Measurements from ENCODE around the gene PARP16. TPM values are rescaled to one million over a fixed set of nuclear protein-coding genes. Genes with fewer than 3 reads are reported as not detected.
A peak's percentile ranks its signal among the peaks of the same experiment; 100 is the strongest.

Gene PARP16
- polyA plus RNA-seq, 5 donors = 18.2 to 21.6 (median 19.8) TPM

DNA sequence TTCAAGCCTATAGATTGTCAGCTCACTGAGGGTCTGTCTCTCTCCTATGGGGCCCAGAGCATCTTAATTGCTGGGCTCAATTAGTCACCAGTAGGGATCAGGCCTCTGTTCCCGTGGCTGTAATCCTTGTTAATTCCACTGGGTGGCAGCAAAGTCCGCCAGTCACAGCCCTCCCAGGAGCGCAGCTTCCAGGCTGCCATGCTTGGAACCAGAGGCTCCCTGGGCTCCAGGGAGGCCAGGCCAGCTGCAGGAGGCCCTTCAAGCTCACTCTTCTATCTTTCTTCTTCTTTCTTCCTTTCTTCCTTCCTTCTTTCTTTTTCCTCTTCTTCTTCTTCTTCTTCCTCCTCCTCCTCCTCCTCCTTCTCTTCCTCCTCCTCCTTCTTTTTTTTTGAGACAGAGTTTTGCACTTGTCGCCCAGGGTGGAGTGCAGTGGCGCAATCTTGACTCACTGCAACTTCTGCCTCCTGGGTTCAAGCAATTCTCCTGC is 32.2 kb upstream of the PARP16 start:
- DNase-seq = peak; percentile 62 to 80

DNA sequence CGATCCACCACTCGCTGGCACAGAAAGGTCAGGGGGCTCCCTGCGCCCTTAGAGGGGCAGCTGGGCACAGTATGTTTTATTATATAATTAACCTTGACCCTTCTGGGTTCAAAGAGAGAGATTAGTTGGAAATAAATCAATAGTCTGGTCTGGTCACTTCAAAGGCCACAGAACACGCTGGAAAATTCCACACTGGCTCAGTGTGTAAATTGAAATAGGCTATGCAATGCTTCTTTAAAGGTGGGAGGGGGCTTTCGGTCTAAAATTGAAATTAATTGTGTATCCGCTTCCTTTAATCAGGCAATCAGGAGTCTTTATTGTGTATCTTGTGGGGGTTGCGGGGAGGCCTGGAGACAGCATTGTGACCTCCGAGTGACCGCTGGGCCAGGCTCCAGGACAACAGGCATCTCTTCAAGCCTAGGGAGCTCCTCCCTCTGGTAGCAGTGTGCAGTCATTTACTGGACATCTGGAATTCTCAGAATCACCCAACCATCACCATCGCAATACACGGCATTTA is 25.8 kb upstream of the PARP16 start:
- peak; percentile 53 to 60 for DNase-seq

DNA sequence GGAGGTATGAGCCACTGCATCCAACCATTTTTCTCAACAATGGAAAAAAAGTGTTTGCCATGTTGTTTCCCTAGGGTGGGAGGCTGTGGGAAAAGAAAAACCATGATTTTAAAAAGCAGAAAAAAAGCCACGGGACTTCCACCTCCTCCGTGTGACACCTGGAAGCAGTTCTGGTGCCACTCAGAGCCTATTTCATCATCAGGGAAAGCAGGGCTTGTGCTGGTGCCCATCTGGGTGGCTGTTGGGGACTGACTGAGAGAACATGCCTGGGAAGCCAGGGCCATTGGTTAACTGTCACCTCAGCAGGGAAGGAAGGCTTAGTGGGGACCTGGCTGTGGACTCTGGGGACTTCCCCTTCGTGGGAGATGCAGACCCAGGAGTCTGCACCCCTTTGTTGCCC is 25.1 kb upstream of the PARP16 start:
- no peak for DNase-seq

DNA sequence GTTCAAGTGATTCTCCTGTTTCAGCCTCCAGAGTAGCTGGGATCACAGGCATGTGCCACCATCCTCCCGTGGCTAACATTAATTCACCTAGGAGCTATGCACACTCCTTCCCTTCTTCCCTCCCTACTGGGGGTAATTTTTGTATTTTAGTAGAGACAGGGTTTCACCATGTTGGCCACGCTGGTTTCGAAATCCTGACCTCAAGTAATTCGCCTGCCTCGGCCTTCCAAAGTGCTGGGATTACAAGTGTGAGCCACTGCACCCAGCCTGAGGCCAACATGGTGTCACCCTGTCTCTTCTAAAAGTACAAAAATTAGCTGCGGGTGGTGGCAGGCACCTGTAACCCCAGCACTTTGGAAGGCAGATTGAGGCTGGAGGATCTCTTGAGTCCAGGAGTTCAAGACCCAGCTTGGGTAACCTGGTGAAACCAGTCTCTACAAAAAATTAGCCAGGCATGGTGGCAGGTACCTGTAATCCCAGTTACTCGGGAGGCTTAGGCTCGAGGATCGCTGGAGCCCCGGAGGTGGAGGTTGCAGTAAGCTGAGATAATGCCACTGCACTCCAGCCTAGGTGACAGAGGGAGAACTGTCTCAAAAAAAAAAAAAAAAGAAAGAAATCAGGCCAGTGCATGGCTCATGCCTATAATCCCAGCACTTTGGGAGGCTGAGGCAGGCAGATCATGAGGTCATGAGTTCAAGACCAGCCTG is 23.9 kb upstream of the PARP16 start:
- DNase-seq = no peak

DNA sequence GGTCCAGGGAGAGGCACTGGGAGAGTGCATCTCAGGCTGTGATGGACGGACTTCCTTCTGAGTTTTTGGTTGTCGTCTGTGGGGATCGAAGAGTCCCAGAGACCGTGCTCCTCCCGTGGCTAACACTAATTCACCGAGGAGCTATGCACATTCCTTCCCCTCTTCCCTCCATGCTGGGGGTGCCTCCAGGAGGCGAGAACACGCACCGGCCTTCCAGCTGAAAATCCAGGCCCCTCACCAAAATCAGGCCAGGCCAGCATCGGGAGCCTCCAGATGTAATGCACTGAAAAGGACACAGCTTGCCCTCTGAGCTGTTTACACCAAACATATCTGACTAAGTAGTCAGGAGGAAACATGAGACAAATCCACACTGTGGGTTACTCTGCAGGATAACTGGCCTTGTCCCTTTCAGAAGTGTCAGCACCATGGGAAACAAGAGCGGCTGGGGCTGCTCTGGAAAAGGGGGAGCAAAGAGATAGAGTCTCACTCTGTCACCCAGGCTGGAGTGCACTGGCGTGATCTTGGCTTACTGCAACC is 23.3 kb upstream of the PARP16 start:
- no peak for DNase-seq

DNA sequence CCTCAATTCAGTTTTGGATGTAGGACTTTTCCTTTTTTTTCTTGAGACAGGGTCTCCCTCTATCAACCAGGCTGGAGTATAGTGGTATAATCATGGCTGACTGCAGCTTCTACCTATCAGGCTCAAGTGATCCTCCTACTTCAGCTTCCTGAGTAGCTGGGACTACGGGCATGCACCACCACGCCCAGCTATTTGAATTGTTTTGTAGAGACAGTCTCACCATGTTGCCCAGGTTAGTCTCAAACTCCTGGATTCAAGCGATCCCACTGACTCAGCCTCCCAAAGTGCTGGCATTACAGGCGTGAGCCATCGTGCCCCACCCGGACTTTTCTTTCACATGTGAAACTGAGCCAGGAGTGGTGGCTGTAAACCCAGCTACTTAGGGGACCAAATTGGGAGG is 21.3 kb upstream of the PARP16 start:
- no peak for DNase-seq

DNA sequence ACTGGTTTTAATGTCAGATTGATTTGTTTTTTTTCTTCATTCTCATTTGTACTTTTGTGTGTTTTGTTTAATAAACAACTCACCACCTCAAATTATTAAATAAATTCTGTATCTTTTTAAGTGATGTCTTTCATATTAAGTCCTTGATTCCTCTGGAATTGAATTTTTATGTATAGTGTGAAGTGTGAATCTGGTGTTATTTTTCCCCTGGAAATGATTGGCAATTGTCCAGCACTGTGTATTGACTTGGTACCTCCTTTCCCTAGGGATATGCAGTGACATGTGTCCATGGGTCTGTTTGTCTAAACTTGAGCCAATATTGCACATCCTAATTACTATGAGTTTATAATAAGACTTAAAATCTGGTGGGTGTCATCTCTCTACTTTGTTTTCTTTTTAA is 19.9 kb upstream of the PARP16 start:
- DNase-seq = no peak

DNA sequence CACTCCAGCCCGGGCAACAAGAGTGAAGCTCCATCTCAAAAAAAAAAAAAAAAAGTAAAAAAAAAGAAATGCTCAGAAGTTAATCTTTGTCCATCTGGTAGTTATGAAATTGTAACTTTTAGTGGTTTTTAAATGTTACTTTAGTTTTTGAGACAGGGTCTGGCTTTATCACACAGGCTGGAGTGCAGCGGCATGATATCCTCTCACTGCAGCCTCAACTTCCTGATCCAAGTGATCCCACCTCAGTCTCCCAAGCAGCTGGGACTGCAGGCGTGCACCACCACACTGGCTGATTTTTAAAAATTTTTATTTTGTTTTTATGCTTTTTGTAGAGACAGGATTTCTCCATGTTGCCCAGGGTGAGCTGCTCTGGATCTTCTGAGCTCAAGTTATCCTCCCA is 19.1 kb upstream of the PARP16 start:
- DNase-seq = no peak

DNA sequence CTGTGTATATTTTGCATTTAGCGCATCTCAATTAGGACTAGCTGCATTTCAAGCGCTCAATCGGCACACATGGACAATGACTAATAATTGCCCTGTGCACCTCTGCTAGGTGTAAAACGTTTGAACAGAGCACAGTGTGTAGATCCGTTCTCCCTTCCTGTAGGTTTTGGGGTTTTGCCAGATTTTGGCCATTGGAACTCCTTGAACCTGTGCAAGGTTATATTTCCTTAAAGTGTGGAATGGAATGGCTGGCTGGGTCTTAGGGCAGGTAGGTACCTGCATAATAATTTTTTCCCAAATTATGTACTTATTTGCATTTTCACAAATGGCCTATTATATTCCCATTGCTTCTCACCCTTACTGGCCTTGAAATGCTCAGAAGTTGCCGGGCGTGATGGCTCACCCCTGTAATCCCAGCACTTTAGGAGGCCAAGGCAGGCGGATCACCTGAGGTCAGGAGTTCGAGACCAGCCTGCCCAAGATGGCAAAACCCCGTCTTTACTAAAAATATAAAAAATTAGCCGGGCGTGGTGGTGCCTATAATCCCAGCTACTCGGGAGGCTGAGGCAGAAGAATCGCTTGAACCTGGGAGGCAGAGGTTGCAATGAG is 18.6 kb upstream of the PARP16 start:
- no peak for DNase-seq

DNA sequence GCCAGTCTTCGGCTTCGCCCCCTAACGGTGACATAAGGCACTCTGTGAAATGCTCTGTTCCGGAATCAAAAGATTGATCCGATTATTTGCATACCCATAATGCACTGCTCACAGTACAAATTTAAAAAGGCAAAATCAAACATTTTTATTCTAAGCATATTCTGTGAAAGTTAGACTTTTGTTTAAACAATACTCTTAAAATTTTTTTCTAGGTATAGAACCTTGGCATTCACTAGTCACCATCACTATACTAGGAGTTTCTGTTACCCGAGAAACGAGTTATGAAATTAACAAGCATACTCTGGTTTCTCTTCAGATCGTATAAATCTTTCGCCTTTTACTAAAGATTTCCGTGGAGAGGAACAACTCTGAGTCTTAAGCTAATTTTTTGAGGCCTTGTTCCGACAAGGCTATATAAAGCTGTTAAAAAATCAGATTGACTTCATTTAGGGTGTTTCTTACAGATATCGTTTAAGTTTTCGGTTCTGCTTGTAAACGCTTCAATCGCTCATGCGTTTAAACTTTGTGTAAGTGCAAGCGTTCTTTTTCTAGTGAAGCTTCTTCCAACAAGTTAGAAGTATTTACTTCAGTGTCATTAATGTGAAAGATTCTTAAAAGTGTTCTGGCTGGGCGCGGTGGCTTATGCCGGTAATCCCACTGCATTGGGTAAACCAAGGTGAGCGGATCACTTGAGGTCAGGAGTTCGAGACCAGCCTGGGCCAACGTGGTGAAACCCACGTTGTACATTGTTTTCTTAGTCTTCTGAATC is 17.9 kb upstream of the PARP16 start, which contains the start of gene RNU5B-1:
Gene RNU5B-1, plus strand, starts transcription at position 297 of the 769 bp plus-strand sequence.
- DNase-seq = peak; percentile 84 to 93

DNA sequence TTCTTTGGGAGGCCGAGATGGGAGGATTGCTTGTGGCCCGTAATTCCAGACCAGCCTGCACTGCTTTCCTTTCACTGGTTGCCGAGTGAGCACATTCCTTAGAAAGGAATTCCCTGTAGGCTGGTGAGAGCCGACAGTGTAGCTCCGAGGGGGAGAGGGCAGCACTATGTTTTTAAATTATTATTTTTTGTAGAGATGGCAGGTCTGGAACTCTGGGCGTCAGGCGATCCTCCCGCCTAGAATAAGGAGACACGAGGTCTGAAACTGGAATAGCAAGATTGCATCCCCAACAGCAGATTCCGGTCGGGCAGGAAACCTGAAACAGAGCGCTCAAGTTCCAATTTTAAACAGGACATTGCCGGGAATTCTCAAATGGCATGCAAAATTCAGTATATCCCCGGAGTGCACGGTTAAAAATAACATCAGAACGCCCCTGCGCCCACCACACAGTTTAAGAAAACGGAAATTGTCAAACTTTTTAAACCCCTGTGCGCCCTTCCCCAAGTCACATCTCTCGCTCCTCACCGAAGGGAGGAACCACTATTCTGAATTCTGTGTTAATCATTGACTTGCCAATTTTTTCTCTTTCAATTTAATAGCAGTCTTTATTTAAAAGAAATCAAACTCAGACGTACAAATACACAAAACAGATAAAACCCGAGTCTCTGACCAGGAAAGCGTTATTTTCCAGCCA is 17.2 kb upstream of the PARP16 start:
- DNase-seq = peak; percentile 72 to 73

DNA sequence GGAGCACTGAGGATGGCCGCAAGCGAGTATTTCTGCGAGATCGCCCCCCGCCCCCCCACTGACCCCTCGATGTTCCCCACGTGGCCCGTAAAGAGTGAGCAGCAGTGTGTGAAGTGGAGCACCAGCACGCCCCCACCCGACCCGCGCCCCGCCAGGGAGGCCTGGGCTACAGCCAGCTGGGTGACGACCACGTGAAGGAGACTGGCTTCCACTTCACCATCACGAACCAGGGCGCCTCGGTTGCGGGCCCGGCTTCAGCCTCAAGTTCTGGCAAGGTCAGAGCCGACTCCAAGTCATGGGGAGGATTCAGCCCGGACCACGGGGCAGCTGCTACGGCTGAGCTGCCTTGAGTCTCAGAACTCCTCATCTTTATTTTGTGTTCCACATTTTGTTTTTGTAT is 15.4 kb upstream of the PARP16 start:
- DNase-seq = no peak

DNA sequence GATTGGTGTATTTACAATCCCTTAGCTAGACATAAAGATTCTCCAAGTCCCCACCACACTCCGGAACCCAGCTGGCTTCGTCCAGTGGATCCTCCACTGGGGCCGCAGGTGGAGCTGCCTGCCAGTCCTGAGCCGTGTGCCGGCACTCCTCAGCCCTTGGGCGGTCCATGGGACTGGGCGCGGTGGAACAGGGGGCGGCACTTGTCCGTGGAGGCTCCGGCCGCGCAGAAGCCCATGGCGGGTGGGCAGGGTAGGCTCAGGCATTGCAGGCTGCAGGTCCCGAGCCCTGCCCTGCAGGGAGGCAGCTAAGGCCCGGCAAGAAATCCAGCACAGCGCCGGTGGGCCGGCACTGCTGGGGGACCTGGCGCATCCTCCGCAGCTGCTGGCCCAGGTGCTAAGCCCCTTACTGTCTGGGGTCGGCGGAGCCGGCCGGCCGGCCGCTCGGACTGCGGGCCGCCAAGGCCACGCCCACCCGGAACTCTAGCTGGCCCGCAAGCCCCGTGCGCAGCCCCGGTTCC is 14.3 kb upstream of the PARP16 start:
- DNase-seq = no peak

DNA sequence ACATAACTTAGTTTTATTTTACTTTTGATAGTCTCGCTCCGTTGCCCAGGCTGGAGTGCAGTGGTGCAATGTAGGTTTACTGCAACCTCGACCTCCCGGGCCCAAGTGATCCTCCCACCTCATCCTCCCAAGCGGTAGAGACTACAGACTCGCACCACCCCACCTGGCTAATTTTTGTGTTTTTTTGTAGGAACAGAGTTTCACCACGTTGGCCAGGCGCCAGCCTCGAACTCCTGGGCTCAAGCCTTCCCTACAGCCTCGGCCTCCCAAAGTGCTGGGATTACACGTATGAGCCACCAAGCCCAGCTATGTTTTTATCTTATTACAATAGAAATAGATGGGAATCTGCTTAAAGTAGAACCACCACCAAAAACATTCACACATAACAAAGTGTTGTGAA is 12.0 kb upstream of the PARP16 start:
- DNase-seq = no peak

DNA sequence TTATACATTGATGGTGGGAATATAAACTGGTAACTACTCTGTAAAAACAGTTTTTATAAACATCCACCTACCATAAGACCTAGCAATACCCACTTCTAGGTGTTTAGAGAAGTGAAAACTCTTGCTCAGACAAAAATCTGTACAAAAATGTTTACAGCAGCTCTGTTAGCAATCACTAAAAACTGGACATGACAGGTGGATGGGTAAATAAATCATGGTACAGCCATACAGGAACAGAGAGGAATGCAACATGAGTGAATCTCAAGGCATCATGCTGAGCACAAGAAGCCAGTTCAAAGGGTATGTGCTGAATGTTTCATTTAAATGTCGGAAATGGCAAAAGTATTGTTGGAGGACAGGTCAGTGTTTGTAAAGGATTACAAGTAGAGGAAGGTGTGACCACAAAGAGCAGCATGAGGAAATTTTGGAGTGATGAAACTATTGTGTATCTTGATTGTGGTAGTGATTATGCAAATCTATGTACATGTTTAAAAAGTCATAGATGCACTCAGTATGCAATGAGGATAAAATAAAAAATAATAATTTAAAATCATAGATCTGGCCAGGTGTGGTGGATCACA is 6.3 kb upstream of the PARP16 start:
- DNase-seq = no peak

DNA sequence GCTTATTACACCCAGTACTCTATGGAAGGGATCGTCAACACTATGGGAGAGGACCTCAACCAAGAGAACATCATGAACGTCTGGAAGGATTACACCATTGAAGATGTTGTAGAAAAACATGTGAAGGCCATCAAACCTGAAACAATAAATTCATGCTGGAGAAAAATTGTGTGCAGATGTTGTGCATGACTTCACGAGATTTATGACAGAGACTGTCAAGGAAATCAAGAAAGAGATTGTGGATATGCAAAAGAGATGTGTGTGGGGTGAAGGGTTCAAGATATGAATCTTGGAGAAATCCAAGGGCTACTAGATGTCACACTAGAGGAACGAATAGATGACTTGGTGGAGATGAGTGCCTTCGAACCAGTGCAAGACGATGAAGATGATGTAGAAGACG is 3.5 kb upstream of the PARP16 start:
- DNase-seq = no peak

DNA sequence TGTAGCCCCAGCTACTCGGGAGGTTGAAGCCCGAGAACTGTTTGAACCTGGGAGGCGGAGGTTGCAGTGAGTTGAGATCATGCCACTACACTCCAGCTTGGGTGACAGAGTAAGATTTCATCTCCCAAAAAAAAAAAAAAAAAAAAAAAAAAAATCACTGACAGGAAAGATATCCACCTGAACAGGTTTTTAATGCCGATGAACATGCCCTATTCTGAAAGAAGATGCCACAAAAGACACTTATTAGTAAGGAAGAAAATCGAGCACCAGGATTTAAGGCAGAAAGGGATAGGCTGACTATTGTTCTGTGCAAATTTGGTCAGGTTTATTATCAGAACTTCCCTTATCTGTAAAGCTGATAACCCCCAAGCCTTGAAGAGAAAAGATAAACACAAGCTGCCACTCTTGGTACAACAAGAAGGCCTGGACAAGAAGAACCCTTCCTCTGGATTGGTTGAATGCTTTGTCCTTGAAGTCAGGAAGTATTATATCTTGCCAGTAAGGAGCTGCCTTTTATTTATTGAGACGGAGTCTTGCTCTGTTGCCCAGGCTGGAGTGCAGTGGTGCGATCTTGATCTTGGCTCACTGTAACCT is 2.7 kb upstream of the PARP16 start:
- DNase-seq = no peak

DNA sequence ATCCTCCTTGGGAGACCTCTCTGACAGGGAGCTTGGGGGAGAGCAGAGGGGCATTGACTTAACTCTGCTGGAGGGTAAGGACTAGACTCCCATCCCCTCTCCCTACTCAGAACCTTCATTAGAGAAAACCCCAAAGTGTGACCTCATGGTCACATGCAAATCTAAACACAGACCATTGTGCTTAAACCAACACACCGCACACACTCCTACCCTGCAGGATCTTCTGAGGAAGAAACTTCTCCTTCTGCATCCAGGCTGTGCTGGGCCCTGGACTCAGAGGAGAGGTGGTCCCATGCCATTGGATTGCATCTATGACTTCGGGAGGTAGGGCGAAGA is 805 bp upstream of the PARP16 start:
- DNase-seq = no peak

DNA sequence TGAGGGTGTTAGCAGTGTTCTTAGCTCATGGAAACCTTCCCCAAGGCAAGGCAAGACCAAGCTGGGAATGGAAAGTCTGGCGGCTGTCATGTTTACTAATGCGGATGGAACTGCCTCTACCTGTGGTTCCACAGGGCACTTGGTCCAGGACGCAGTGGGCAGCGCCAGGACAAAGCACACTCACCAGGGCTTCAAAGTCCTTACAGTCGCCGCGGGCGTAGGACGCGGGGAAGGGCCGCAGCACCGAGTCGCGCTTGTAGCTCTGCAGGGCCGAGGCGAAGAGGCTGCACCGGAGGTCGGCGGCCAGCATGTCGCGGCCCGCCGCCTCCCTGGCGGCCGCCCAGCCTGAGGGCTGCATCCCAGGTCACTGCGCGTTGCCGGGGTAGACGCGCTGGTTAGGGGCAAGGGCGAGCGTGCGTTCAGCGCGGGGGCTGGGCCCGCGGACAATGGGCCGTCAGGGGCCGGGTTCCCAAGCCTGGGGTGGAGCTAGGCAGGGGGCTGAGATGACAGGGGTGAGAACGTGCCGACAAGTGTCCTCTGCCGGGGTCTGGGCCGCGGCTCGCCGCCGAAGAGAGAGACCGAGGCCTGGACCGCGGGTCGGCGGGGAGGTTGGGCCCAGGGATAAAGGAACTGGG is 497 bp downstream of the PARP16 start:
- DNase-seq = peak in 1 of 2 donors; percentile 68
